GM18505 (cell line): ENCODE data around the gene GOSR1.
"Not testable (repeated sequence)": the region's sequence is repeated elsewhere in the genome, so short reads cannot be mapped to it uniquely, and the experiment has no call there.

Experiments used
- ATAC-seq: cut with Tn5 transposase; IDR thresholded peaks from one replicate; pipeline ENCODE4 v1.9.1; 2021; ENCODE audit not compliant: unreplicated experiment
- POLR2A ChIP-seq: IDR thresholded peaks from 4 replicates; pipeline ENCODE4 v1.6.1; 2011; ENCODE audit warnings: borderline replicate concordance; ENCODE audit not compliant: insufficient read depth, insufficient read length; ENCODE audit errors: extremely low read depth

GOSR1 gene

DNA sequence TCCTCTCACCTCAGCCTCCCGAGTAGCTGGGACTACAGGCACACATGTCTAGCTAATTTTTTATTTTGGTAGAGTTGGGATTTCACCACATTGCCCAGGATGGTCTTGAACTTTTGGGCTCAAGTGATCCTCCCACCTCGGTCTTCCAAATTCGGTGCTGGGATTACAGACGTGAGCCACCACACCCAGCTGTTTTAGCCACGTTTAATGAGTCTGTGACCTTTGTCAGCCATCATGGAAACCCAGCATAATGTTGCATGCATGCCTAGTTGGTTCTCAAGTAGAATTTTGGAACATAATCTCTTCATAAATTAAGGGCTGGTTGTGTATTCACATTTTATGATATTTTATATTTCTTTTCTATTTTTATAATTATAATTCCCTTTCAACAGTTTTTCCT, 42.0 kb downstream of the GOSR1 start:
- no peak for TF ChIP-seq POLR2A
- no peak for ATAC-seq

DNA sequence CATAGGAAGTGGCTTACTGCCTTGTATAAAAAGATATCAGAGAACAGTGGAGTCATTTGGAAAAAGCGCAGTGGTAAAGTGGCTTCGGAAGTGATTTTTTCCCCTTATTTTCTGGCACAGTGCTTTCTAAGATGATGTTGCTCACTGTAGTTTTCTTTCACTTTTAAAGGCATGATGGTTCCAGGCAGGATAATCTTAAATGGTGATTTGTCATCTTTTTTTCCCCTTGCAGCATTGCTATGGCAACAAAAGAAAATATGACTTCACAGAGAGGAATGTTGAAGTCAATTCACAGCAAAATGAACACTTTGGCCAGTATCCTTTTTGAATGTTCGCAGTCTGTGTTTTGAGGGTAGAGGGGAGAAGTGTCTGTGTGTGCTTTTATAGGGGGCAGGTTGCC, 42.5 kb downstream of the GOSR1 start:
- no peak for ATAC-seq
- no peak for TF ChIP-seq POLR2A

DNA sequence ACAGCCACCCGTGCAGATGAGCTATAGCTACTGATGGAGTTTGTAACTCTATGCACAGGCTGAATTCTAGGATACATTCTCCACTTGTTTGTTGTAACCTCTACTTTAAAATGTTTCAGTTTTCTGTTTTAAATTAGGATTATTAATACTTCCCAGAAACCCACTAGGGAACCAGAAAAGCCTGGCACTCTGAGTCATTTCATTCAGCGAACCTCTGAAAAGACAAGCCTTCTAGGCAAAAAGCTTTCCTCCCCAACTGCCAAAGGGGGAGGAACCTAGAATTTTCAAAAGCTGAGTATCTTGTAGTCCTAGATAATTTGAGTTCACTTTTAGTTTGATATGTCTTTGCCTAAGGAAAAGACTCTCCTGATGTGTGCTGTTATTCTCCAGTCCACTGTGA, 43.2 kb downstream of the GOSR1 start:
- ATAC-seq, result no peak
- no peak for TF ChIP-seq POLR2A

DNA sequence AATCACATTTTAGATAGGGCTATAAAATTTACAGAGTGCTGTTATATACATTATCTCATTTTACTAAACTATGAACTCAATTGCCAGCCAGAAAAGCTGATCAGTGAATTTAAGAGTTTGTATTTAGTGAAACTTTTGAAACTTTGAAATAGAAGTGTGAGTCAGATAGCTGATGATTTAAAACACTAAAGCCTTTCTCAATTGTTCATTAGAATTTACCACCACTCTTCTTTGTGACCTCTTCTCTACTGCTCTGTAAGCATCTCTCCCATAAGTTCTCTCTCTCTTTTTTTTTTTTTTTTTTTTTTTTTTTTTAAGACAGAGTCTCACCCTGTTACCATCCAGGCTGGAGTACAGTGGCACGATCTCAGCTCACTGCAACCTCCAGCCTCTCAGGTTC, 43.7 kb downstream of the GOSR1 start:
- no peak for ATAC-seq
- no peak for TF ChIP-seq POLR2A

DNA sequence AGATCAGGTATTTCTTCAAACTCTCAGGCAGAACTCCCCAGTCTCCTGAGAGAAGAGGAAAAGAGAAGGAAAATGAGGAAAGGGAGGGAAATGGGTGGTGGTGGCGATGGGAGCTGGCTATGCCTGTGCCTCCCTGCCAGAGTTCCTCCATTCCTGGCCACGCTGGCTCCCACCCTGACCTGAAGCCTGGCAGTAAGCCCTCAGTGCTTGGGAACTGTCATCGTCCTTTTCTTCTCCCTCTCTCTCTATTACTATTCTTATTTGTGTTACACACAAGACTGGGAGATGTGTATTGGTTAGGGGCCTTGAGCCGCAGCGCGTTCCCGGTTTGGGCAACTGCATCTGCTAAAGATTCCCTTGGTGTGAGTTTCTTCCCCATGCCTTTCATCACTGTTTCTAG, 44.6 kb downstream of the GOSR1 start:
- TF ChIP-seq POLR2A, result no peak
- ATAC-seq, result no peak

DNA sequence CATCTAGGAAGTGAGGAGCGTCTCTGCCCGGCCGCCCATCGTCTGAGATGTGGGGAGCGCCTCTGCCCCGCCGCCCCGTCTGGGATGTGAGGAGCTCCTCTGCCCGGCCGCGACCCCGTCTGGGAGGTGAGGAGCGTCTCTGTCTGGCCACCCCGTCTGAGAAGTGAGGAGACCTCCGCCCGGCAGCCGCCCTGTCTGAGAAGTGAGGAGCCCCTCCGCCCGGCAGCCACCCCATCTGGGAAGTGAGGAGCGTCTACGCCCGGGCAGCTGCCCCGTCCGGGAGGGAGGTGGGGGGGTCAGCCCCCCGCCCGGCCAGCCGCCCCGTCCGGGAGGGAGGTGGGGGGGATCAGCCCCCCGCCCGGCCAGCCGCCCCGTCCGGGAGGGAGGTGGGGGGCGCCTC, 46.0 kb downstream of the GOSR1 start:
- not testable (repeated sequence) for ATAC-seq

DNA sequence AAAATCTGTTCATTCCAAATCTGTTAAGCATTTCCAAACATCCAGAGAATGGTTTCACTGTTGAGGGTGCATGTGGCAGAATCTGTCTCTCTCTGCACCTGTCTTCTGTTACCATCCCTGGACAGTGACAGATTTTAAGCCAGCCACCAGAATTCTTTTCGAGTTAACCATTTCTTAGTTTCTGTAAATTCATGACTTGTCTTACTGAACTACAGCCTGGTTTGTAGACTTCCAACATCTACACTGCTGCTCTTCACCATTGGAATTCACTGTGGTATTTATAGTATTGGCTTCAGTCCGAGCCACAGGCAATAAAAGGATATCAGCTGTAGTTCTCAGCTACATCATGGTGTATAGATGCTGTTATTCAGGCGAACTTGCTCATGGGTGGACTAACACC, 47.6 kb downstream of the GOSR1 start:
- no peak for ATAC-seq
- no peak for TF ChIP-seq POLR2A

DNA sequence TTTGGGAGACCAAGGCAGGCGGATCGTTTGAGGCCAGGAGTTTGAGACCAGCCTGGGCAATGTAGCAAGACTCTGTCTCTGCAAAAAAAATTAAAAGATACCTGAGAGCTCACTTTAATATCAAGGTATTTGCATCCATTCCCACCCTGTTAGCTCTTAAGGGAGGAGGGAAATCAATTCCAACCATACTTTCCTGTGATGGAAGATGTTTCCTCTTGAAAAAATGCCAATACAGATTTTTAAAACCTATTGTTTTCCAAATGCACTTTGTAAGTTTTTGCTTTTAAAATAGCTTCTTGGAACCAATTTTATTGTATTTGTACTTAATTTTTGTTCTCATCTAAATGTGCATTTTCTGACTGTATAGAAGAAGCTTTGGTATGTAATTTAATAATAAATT, 49.2 kb downstream of the GOSR1 start:
- TF ChIP-seq POLR2A, result no peak
- ATAC-seq, result no peak

DNA sequence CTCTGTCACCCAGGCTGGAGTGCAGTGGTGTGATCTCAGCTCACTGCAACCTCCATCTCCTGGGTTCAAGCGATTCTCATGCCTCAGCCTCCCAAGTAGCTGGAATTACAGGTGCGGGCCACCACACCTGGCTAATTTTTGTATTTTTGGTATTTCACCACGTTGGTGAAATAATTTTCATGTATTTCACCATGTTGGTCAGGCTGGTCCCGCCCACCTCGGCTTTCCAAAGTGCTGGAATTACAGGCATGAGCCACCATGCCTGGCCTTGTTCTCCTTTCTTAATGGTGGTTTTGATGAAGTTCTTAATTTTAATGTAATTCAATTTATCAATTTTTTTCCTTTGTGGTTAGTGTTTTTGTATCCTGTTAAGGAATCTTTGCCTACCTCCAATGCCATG, 51.5 kb downstream of the GOSR1 start:
- ATAC-seq, result not testable (repeated sequence)

DNA sequence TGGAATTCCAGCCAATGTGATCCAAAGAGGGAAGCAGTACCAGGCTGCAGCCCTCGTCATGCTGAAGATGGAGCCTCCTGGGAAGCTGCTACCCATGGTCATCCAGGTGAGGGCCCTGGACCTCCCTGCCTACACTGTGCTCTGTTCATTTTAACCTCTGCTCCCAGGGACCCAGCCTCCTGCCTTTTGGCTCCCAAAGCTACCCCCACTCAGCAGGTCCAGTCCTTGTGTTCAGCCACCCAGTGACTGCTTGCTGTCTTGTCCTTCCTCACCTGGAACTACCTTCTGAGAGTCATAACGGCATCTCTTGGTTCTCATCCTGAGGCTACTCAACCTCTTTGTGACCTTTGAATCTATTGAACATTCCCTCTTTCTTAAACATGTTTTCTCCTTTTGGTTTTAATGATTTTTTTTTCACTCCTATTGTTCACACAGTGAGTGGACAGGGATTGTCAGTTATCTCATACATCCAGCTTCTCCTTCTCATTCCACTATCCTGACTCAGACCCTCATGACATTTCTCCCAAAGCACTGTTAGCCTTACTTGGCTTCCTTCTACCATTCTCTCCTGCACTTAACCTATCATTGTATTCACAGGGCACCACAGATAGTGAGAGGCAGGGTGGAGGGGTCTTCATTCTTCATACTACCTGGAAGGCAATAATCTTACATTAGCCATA, 53.3 kb downstream of the GOSR1 start:
- ATAC-seq, result no peak

DNA sequence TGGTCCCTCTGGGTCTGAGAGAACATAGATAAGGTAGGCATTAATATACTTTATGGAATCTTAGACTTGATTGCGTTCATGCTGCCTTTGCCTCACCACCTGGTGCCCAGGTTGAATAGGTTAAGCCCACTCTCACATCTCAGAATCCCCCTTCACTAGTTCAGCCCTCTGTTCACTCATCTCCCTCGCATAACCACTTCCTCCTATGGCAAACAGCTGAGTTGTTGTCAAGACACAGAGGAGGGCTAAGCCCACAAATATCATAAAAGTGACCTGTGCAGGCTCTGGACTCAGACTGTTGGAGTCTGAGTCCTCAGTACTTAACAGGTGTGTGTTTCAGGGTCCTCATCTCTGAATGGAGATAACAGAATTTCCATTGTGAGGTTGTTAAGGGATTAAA, 55.7 kb downstream of the GOSR1 start:
- no peak for TF ChIP-seq POLR2A
- no peak for ATAC-seq

More for the DNA sequence above, 53.3 kb downstream of the GOSR1 start:
- TF ChIP-seq POLR2A, result no peak

DNA sequence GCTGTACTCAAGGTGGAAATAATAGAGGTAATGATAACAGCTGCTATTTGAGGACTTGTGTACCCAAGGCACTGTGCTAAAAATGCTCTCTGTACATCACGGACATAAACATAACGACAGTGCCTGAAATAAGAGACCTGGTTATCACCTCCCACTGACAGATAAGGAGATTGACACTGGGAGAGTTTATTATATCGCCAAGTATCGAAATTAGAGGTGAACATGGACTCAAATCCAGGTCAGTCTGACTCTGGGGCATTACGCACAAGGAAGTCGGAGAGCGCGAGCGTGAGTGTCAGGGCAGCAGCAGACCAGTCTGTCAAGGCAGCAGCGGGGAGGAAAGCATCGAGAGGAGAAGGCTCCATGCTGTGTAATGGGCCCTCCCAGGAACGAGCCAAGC, 57.1 kb downstream of the GOSR1 start:
- no peak for ATAC-seq
- no peak for TF ChIP-seq POLR2A

DNA sequence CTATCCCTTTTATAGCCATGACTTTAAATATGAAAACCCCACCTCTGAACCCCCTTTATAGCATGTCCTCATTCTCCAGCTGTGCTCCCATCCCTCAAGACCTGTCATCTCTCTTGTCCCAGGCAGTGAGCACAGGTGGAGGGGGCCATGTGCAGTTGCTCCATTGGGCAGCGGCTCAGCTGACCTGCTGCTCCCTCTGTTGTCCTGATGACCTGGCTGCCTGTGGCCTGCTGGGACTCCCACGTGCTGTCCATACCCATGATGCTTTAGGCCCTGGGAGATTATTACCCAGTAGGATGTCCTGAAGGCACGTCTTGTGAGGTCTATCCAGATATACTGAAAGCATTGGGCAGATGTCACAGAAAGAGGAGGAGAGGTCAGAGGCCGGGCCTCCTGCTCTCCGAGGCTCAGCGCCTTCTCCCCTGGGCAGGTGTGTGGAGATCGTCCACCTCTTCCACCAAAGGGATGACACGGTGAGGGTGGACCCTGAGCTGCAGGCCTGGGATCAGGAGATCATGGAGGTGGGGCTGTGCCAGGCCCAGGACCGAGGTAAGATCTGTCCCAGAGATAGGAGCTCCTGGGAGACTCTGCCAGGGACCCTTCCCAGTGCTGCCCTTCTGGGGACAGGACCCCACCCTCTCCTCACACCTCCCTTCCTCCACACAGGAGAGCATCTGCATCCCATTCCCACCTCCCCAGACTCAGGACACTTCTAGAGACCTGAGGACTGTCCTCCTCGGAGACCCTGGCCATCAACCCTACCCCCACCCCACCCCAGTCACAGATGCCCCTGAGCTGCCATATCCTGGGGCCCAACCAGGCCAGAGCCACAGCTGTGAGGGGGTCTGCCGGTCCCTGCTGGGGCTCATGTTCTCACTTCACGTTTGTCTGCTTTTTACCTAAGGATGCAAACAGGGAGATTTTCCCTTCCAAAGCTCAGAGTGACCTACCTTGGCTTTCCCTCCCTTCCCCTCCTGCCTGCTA, 58.0 kb downstream of the GOSR1 start:
- no peak for ATAC-seq
- no peak for TF ChIP-seq POLR2A

DNA sequence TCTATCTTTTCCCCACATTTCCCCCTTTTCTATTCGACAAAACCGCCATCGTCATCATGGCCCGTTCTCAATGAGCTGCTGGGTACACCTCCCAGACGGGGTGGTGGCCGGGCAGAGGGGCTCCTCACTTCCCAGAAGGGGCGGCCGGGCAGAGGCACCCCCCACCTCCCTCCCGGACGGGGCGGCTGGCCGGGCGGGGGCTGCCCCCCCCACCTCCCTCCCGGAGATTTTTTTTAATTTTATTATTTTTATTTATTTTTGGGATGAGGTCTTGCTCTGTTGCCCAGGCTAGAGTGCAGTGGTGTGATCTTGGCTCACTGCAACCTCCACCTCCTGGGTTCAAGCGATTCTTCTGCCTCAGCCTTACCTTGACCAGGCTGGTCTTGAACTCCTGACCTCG, 59.6 kb downstream of the GOSR1 start:
- not testable (repeated sequence) for ATAC-seq

DNA sequence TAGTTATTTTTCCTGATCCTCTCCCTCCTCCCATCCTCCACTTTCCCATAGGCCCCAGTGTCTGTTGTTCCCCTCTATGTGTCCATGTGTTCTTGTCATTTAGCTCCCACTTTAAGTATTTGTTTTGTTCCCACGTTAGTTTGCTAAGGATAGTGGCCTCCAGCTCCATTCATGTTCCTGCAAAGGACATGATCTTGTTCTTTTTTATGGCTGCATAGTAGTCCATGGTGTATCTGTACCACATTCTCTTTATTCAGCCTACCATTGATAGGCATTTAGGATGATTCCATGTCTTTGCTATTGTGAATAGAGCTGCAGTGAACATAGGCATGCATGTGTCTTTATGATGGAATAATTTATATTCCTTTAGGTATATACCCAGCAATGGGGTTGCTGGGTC, 60.5 kb downstream of the GOSR1 start:
- ATAC-seq, result not testable (repeated sequence)
